Astrocyte (in vitro differentiated cells and primary cell): ENCODE measurements around the gene ALOX5. TPM values are rescaled to one million over a fixed set of nuclear protein-coding genes. Genes with fewer than 3 reads are reported as not detected.
"Not testable (repeated sequence)": the region's sequence is repeated elsewhere in the genome, so short reads cannot be mapped to it uniquely, and the experiment has no call there.

Experiments used
- DNase-seq: peaks from one replicate; pipeline ENCODE4 v3.0.0-alpha.2; 2010; ENCODE audit warnings: low read depth
- FAIRE-seq: peaks from 2 replicates; lab custom pipeline; 2011; peaks lifted over from hg19 to GRCh38; lab: Jason Lieb, UNC
- H2AFZ ChIP-seq: 2 replicates; pipeline ENCODE4 v1.6.0; 2012; ENCODE audit warnings: low read depth, low read length, inconsistent platforms
- H3K27ac ChIP-seq: 2 replicates; pipeline ENCODE4 v1.5.1; 2011; ENCODE audit warnings: low read depth, low read length, inconsistent platforms
- H3K27me3 ChIP-seq: 2 replicates; pipeline ENCODE4 v1.6.0; 2011; ENCODE audit warnings: low read length, inconsistent platforms; ENCODE audit not compliant: insufficient read depth
- H3K36me3 ChIP-seq: 2 replicates; pipeline ENCODE4 v1.5.1; 2011; ENCODE audit warnings: low read length, inconsistent platforms; ENCODE audit not compliant: insufficient read depth
- H3K4me1 ChIP-seq: 2 replicates; pipeline ENCODE4 v1.5.1; 2011; ENCODE audit warnings: low read length, inconsistent platforms; ENCODE audit not compliant: insufficient read depth
- H3K4me2 ChIP-seq: 2 replicates; pipeline ENCODE4 v1.6.0; 2012; ENCODE audit warnings: low read length, inconsistent platforms
- H3K4me3 ChIP-seq: 2 replicates; pipeline ENCODE4 v1.5.1; 2011; ENCODE audit warnings: low read depth, mild to moderate bottlenecking, low read length, inconsistent platforms; ENCODE audit not compliant: insufficient read depth
- H3K79me2 ChIP-seq: 2 replicates; pipeline ENCODE4 v1.6.0; 2012; ENCODE audit warnings: mild to moderate bottlenecking, low read length, inconsistent platforms; ENCODE audit not compliant: insufficient read depth
- H3K9ac ChIP-seq: 2 replicates; pipeline ENCODE4 v1.6.0; 2012; ENCODE audit warnings: mild to moderate bottlenecking, low read length, inconsistent platforms
- H3K9me3 ChIP-seq: 2 replicates; pipeline ENCODE4 v1.5.1; 2012; ENCODE audit warnings: low read depth, mild to moderate bottlenecking, low read length, inconsistent platforms; ENCODE audit not compliant: insufficient read depth
- H4K20me1 ChIP-seq: 2 replicates; pipeline ENCODE4 v1.6.0; 2012; ENCODE audit warnings: low read length, inconsistent platforms; ENCODE audit not compliant: insufficient read depth
- H3K27ac Mint-ChIP-seq: one replicate; pipeline ENCODE4 v1.8.0; 2021; ENCODE audit warnings: mild to moderate bottlenecking, mixed read lengths; ENCODE audit not compliant: unreplicated experiment
- H3K27me3 Mint-ChIP-seq: one replicate; pipeline ENCODE4 v1.8.0; 2021; ENCODE audit warnings: low read depth, mixed read lengths; ENCODE audit not compliant: unreplicated experiment
- H3K36me3 Mint-ChIP-seq: one replicate; pipeline ENCODE4 v1.8.0; 2021; ENCODE audit warnings: low read depth, mixed read lengths; ENCODE audit not compliant: unreplicated experiment
- H3K4me1 Mint-ChIP-seq: one replicate; pipeline ENCODE4 v1.8.0; 2021; ENCODE audit warnings: low read depth, mixed read lengths; ENCODE audit not compliant: unreplicated experiment
- H3K4me3 Mint-ChIP-seq: one replicate; pipeline ENCODE4 v1.8.0; 2021; ENCODE audit warnings: mild to moderate bottlenecking, moderate library complexity, mixed read lengths; ENCODE audit not compliant: unreplicated experiment
- H3K9me3 Mint-ChIP-seq: one replicate; pipeline ENCODE4 v1.8.0; 2021; ENCODE audit warnings: mild to moderate bottlenecking, mixed read lengths; ENCODE audit not compliant: unreplicated experiment
- CTCF ChIP-seq: IDR thresholded peaks from 2 replicates; pipeline ENCODE4 v1.5.1; 2011; ENCODE audit warnings: low read depth, mild to moderate bottlenecking, inconsistent platforms, low read length, moderate library complexity; ENCODE audit not compliant: insufficient read depth
- EZH2 ChIP-seq: IDR thresholded peaks from 2 replicates; pipeline ENCODE4 v1.6.1; 2012; ENCODE audit warnings: mild to moderate bottlenecking, low read length, inconsistent platforms; ENCODE audit not compliant: insufficient read depth
- total RNA-seq: library from RNA; stranded (reverse); gene quantifications from 2 replicates; pipeline ENCODE4 v1.2.1, GENCODE V29; 2021

ALOX5 gene
- total RNA-seq, 1 donor from 2014 or later, result 1.0 TPM

- Histone ChIP-seq H3K9me3 (no peaks in the 10 kb centered on the region), H3K79me2 (no peaks in the 10 kb centered on the region), H4K20me1 (no peaks in the 10 kb centered on the region), H3K36me3 (no peaks in the 10 kb centered on the region), H3K9ac (no peak overlapping the region), H3K4me3 (no peak overlapping the region), H3K27me3 (no peaks in the 10 kb centered on the region), H2AFZ (no peak overlapping the region), H3K4me1 (no peaks in the 10 kb centered on the region), H3K27ac (no peak overlapping the region), H3K4me2 (no peak overlapping the region)
- Mint-ChIP-seq H3K27ac (no peak overlapping the region), H3K27me3 (no peaks in the 10 kb centered on the region), H3K4me1 (peaks cover 3% of the 10 kb centered on the region), H3K9me3 (peaks cover 9% of the 10 kb centered on the region), H3K36me3 (peaks cover 8% of the 10 kb centered on the region), H3K4me3 (no peak overlapping the region)
- no peak for TF ChIP-seq CTCF
- no peak for TF ChIP-seq EZH2
- FAIRE-seq (no peak), DNase-seq (no peak)
Measured at GRCh38 chr10:45476559-45476958, 102.5 kb downstream of the ALOX5 start.

GRCh38 chr10:45480294-45480693, 106.3 kb downstream of the ALOX5 start:
- H3K4me1 Mint-ChIP-seq, result no peaks in the 10 kb centered on the region
- H3K9me3 ChIP-seq, result no peaks in the 10 kb centered on the region

GRCh38 chr10:45481100-45481499, 107.1 kb downstream of the ALOX5 start:
- not testable (repeated sequence) for DNase-seq, H3K9ac ChIP-seq, H4K20me1 ChIP-seq, H3K9me3 Mint-ChIP-seq, H3K27me3 Mint-ChIP-seq, H2AFZ ChIP-seq, H3K4me3 ChIP-seq, H3K4me3 Mint-ChIP-seq, H3K36me3 ChIP-seq, H3K27ac Mint-ChIP-seq, H3K27ac ChIP-seq, H3K4me2 ChIP-seq, H3K4me1 Mint-ChIP-seq, H3K9me3 ChIP-seq, H3K36me3 Mint-ChIP-seq, H3K4me1 ChIP-seq, H3K79me2 ChIP-seq, FAIRE-seq, H3K27me3 ChIP-seq

More at GRCh38 chr10:45480294-45480693, 106.3 kb downstream of the ALOX5 start:
- TF ChIP-seq EZH2 (no peak), CTCF (no peak)
- peaks cover 9% of the 10 kb centered on the region for H3K9me3 Mint-ChIP-seq
- no peak overlapping the region for H2AFZ ChIP-seq
- H3K36me3 Mint-ChIP-seq, result peaks cover 6% of the 10 kb centered on the region
- DNase-seq (no peak), FAIRE-seq (no peak)
- H3K4me3 Mint-ChIP-seq, result no peak overlapping the region
- H3K27ac ChIP-seq, result no peak overlapping the region
- H3K9ac ChIP-seq, result no peak overlapping the region
- no peak overlapping the region for H3K27ac Mint-ChIP-seq
- H3K27me3 Mint-ChIP-seq, result no peaks in the 10 kb centered on the region
- no peaks in the 10 kb centered on the region for H3K36me3 ChIP-seq
- H3K4me3 ChIP-seq, result no peak overlapping the region
- peaks cover 3% of the 10 kb centered on the region for H4K20me1 ChIP-seq
- no peaks in the 10 kb centered on the region for H3K79me2 ChIP-seq
- H3K4me2 ChIP-seq, result no peak overlapping the region
- H3K4me1 ChIP-seq, result no peaks in the 10 kb centered on the region
- H3K27me3 ChIP-seq, result no peaks in the 10 kb centered on the region
